HG03039 (cell line): ENCODE data around the gene ASIC4.

Experiments
- ATAC-seq: cut with Tn5 transposase; IDR thresholded peaks from one replicate; pipeline ENCODE4 v1.9.1; 2021; ENCODE audit warnings: mild to moderate bottlenecking, moderate library complexity; ENCODE audit not compliant: unreplicated experiment

ASIC4 gene

GRCh38 chr2:219514196-219514761, at the start of gene ASIC4:
TSS of gene ASIC4 (plus strand) at chr2:219514482. CDS start at chr2:219514725, 243 bp downstream.
- no peak for ATAC-seq

DNA sequence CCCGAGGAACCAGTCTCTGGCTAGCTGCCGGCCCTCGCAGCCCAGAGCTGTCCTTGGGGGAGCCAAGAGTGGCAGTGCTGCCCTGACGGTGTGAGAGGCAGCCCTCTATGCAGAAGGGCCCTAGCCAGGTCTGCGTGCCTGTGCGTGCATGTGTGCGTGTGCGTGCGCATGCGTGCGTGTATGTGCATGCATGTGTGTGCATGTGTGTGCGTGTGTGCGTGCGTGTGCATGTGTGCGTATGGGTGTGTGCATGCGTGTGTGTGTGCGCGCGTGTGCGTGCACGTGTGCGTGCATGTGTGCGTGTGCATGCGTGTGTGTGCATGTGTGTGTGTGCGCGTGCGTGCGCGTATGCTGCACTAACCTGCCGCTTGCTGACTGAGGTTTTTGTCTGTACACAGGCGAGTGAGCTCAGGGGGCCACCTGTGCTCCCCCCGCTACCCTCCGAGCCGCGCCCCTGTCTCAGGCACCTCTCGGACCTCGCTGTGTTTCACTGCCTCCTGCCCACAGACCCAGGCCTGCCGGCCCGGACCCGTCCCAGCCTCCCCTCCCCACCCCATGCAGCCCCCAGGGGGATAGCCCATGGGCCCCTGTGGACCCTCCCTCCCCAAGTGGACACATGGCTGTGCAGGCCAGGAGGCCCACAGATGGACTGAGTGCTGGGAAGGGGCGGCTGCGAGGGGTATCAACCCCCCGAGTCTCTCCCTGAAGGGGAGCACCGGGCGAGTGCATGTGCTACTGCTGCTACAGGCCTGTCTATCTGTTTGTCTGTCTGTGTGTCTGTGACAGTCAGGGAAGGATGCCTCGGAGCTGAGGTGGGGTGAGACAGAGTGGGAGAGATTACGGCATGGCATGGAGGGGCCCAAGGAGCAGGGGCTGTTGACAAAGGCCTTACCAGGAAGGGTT, 48.4 kb upstream of the ASIC4 start:
- ATAC-seq: no peak

DNA sequence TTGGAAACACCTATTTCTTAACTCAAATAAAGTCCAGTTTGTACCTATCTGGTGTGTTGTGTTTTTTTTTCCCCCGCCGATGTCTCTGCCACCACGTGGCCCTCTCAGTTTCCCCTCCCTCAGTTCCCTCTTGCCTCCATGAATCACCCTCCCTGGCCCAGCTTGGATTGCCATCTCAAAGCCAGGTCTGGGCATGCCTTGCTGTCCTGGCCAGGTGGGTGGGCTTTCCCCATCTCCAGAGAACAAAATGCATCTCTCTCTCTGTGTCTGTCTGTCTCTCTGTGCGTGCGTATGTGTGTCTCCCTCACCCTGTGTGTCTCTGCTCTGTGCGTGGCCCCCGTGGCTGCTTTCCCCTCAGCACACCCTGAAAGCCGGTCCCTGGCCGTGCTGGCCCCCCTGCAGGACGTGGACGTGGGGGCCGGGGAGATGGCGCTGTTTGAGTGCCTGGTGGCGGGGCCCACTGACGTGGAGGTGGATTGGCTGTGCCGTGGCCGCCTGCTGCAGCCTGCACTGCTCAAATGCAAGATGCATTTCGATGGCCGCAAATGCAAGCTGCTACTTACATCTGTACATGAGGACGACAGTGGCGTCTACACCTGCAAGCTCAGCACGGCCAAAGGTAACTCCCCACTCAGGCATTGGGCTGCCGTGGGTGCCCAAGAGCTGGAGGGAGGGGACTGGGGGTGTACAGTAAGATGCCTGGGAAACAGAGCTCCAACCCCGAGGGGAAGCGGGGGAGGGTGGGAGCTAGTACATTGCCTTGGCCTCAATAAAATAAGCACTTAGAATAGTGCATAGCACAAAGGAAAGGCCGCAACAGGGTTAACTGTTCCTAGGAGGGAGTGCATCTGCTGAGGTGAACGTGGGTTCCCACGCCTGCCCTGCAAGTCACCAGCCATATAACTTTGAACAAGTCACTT, 47.2 kb upstream of the ASIC4 start:
- ATAC-seq: no peak

DNA sequence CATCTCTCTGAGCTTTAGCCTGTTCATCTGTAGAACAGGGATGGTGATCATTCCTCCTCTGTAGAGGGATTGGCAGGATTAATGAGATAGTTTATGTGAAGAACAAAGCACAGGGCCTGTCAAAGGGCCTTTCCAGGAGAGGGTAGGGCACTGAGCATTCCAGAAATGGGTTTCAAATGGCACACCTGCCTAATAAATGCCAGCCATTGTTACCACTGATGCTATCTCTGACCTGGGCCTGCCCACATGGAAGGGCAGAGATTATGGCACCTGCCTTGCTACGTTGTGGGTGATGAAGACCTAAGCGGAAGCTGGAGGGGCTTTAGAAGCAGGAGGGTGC, 46.6 kb upstream of the ASIC4 start:
- no peak for ATAC-seq

GRCh38 chr2:219468410-219469185, 45.7 kb upstream of the ASIC4 start:
- ATAC-seq: no peak

DNA sequence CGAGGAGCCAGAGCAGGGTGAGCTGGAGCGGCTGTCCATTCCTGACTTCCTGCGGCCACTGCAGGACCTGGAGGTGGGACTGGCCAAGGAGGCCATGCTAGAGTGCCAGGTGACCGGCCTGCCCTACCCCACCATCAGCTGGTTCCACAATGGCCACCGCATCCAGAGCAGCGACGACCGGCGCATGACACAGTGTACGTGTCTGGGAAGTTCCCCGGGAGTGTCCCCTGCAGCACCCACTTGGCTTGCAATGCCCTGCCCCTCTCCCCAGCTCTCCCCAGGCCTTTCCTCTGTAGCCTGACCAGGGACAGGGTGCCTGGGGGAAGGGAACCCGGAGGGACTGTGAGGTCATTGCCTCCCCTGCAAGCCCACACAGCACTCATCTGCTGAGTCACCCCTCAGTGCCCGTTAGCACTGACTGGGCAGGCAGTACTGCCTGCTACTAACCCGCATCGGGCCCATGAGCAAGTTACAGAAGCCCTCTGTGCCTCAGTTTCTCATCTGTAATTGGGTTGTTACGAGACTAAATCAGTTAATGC, 45.0 kb upstream of the ASIC4 start:
- ATAC-seq: no peak

DNA sequence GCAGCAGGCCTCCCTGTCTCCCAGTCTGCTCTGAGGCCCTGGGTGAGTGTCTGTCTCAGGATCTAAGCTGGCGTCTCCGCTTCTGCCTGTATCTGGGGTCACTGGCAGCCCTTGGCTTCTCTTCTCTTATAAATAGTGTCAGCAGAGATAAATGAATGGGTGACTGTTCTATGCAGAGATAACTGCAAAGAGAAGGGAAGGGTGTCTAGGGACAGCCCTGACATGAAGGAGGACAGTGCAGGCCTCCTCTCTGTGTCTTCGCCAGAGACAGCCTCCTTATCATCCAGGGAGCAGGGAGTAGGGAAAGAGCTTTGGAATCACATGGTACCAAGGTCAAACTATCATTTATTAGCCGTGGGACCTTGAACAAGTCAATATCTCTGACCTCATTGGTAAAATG, 43.9 kb upstream of the ASIC4 start:
- ATAC-seq: no peak

- ATAC-seq: no peak
These were observed 42.6 kb upstream of the ASIC4 start for GRCh38 chr2:219471476-219472371.

- ATAC-seq: no peak
These were observed 41.6 kb upstream of the ASIC4 start for GRCh38 chr2:219472629-219473187.

DNA sequence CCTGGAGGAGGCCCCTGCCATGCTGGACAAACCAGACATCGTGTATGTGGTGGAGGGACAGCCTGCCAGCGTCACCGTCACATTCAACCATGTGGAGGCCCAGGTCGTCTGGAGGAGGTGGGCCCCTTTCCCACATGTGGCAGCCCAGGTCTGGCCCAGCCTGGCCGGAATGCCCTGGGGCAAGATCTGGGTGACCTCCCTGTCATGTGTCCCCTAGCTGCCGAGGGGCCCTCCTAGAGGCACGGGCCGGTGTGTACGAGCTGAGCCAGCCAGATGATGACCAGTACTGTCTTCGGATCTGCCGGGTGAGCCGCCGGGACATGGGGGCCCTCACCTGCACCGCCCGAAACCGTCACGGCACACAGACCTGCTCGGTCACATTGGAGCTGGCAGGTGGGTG, 40.8 kb upstream of the ASIC4 start:
- no peak for ATAC-seq

- no peak for ATAC-seq
These were observed 39.8 kb upstream of the ASIC4 start for GRCh38 chr2:219474285-219475060.

DNA sequence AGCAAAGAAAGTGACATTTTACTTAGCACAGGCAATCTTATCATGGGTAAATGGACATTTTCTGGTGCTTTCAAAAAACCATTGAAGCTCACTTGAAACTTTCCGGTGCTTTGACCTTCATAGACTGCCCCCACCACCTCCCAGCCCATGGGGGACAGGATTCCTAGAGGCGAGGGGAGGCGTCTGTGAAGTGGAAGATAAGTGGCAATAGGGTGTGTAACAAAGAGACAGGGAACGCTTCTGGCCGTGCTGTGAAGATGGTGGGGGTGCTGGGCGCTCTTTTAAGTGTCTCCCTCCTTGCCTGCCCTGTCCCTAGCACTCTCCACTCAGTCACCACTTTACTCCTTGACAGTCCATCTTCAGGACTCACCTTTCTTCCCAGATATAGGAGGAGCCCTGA, 39.0 kb upstream of the ASIC4 start:
- ATAC-seq: no peak

- no peak for ATAC-seq
These were observed 38.3 kb upstream of the ASIC4 start for GRCh38 chr2:219475697-219476651.

DNA sequence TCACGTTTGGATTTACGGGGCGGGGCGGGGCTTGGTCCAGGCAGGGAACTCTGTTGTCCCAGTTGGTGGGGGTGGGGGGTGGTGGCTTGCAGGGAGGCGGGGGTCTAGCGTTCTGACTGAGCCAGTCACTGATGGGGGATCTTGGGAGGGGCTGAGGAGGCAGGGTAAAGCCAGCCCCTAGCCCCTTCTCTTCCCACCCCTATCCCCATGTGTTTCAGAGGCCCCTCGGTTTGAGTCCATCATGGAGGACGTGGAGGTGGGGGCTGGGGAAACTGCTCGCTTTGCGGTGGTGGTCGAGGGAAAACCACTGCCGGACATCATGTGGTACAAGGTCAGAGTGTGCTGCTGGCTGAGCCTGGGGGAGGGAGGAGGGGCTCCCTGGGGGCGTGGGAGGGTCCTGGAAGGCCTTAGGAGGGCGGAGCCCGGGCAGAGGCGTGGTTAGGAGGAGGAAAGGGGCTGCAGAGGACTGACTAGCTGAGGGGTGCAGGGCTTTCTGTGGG, 37.6 kb upstream of the ASIC4 start:
- no peak for ATAC-seq

GRCh38 chr2:219477179-219477578, 37.1 kb upstream of the ASIC4 start:
- no peak for ATAC-seq

GRCh38 chr2:219477815-219478214, 36.5 kb upstream of the ASIC4 start:
- no peak for ATAC-seq

DNA sequence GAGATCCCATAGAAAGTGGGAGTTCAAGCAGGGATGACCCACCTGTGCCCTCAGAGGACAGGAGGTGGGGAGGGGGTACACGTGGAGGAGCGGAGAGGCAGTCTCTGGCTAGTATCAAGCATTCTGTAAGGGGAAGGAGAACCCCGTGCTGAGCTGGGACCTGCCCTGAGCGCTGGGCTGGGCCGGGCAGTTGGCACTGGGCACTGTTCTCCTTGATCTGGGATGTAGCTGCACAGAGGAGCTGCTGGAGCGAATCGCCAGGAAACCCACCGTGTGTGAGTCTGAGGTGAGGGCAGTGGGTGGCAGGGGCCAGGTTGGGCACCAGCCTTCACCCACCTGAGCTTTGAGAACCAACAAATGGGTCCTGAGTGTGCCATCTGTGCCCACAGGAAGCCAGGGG, 35.4 kb upstream of the ASIC4 start:
- no peak for ATAC-seq
